Right atrium auricular region (tissue), 2 donors: ENCODE results near the gene OR8A1. TPM values are rescaled to one million over a fixed set of nuclear protein-coding genes. Genes with fewer than 3 reads are reported as not detected.

Experiments
- DNase-seq: peaks from one replicate; pipeline ENCODE4 v3.0.0-alpha.2; 2019; ENCODE audit warnings: low spot score
- H3K27ac ChIP-seq, 2 donors: fragments of 200-600 bp; sonication (generic); 1 replicate in 1 of 2; 2 replicates in 1 of 2; pipeline ENCODE4 v1.5.1; 2016 to 2019
- H3K27me3 ChIP-seq, 2 donors: fragments of 200-600 bp; sonication (generic); one replicate each; pipeline versions ENCODE4 v1.5.1 to v1.6.0; 2017 to 2019
- H3K36me3 ChIP-seq: fragments of 200-600 bp; sonication (generic); one replicate; pipeline ENCODE4 v1.5.1; 2016
- H3K4me1 ChIP-seq, 2 donors: fragments of 200-600 bp; sonication (generic); one replicate each; pipeline versions ENCODE4 v1.5.1 to v1.6.0; 2017 to 2019
- H3K4me3 ChIP-seq, 2 donors: fragments of 200-600 bp; sonication (generic); 1 replicate in 1 of 2; 2 replicates in 1 of 2; pipeline ENCODE4 v1.5.1; 2017 to 2019; ENCODE audit warnings: mild to moderate bottlenecking in 1 of 2, moderate library complexity in 1 of 2
- H3K9me3 ChIP-seq, 2 donors: fragments of 200-600 bp; sonication (generic); one replicate each; pipeline ENCODE4 v1.5.1; 2019
- CTCF ChIP-seq, 2 donors: fragments of 200-600 bp; sonication (generic); IDR thresholded peaks; one replicate each; pipeline ENCODE4 v1.5.1; 2019; ENCODE audit warnings: antibody characterized with exemption in 2 of 2
- total RNA-seq, 2 donors: library from RNA; depleted of rRNA; stranded (reverse); fragments of >200 nt; gene quantifications; one replicate each; pipeline ENCODE4 v1.1.0, GENCODE V29; 2016

The OR8A1 gene
- total RNA-seq, 2 donors from 2014 or later = not detected

- no peak for DNase-seq
- Histone ChIP-seq H3K4me3 (no peak overlapping the region), H3K4me1 (no peaks in the 10 kb centered on the region), H3K27ac (no peak overlapping the region), H3K27me3 (no peaks in the 10 kb centered on the region), H3K9me3 (no peaks in the 10 kb centered on the region), H3K36me3 (no peaks in the 10 kb centered on the region)
- no peak for TF ChIP-seq CTCF (IDR thresholded peaks at IDR 0.05)
Measured at GRCh38 chr11:124583781-124584180, 14.0 kb downstream of the OR8A1 start.

GRCh38 chr11:124584681-124585372 lies 15.0 kb downstream of the OR8A1 start:
- H3K36me3 ChIP-seq = no peaks in the 10 kb centered on the region
- no peak overlapping the region for H3K4me3 ChIP-seq
- H3K27ac ChIP-seq = no peak overlapping the region
- no peaks in the 10 kb centered on the region for H3K9me3 ChIP-seq
- no peak for TF ChIP-seq CTCF (IDR thresholded peaks at IDR 0.05)
- DNase-seq = no peak
- H3K4me1 ChIP-seq = no peaks in the 10 kb centered on the region
- H3K27me3 ChIP-seq = no peaks in the 10 kb centered on the region

- Histone ChIP-seq H3K9me3 (no peaks in the 10 kb centered on the region), H3K27ac (no peak overlapping the region), H3K27me3 (no peaks in the 10 kb centered on the region), H3K4me1 (no peaks in the 10 kb centered on the region), H3K4me3 (no peak overlapping the region), H3K36me3 (no peaks in the 10 kb centered on the region)
- peak; percentile 69 for DNase-seq
- peak; percentile 39 to 68 for TF ChIP-seq CTCF (IDR thresholded peaks at IDR 0.05)
Measured at GRCh38 chr11:124586238-124586860, 16.6 kb downstream of the OR8A1 start.

- no peak for TF ChIP-seq CTCF (IDR thresholded peaks at IDR 0.05)
- H3K9me3 ChIP-seq = no peaks in the 10 kb centered on the region
- no peak for DNase-seq
- no peaks in the 10 kb centered on the region for H3K36me3 ChIP-seq
- H3K4me3 ChIP-seq = no peak overlapping the region
- no peaks in the 10 kb centered on the region for H3K27me3 ChIP-seq
- H3K27ac ChIP-seq = no peak overlapping the region
- H3K4me1 ChIP-seq = no peaks in the 10 kb centered on the region
Measured at GRCh38 chr11:124591430-124591829, 21.6 kb downstream of the OR8A1 start.

- H3K4me3 ChIP-seq = no peak overlapping the region
- no peak overlapping the region for H3K27ac ChIP-seq
- no peak for DNase-seq
- TF ChIP-seq CTCF (IDR thresholded peaks at IDR 0.05) = no peak
- H3K9me3 ChIP-seq = no peaks in the 10 kb centered on the region
- H3K27me3 ChIP-seq = no peaks in the 10 kb centered on the region
- H3K4me1 ChIP-seq = no peaks in the 10 kb centered on the region
- no peaks in the 10 kb centered on the region for H3K36me3 ChIP-seq
Measured at GRCh38 chr11:124592627-124593026, 22.8 kb downstream of the OR8A1 start.
